Upper lobe of left lung (tissue), 6 donors: ENCODE data around the gene DIP2A. TPM values are rescaled to one million over a fixed set of nuclear protein-coding genes. Genes with fewer than 3 reads are reported as not detected.

Experiments used
- ATAC-seq, 2 donors: fragments of 200-7000 bp; cut with Tn5 transposase; one replicate each; pipeline ENCODE4 v1.9.1; 2022; ENCODE audit warnings: mild to moderate bottlenecking in 2 of 2, moderate library complexity in 2 of 2; ENCODE audit not compliant: low FRiP score in 2 of 2
- DNase-seq, 2 donors: peaks; one replicate each; pipeline ENCODE4 v3.0.0-alpha.2; 2019 to 2020
- H3K27ac ChIP-seq, 4 donors: fragments of 200-600 bp; sonication (generic); one replicate each; pipeline ENCODE4 v1.5.1; 2016 to 2019
- H3K27me3 ChIP-seq, 4 donors: fragments of 200-600 bp; sonication (generic); one replicate each; pipeline ENCODE4 v1.5.1; 2017 to 2019
- H3K36me3 ChIP-seq, 4 donors: fragments of 200-600 bp; sonication (generic); one replicate each; pipeline ENCODE4 v1.5.1; 2016 to 2019
- H3K4me1 ChIP-seq, 4 donors: fragments of 200-600 bp; sonication (generic); one replicate each; pipeline ENCODE4 v1.5.1; 2018 to 2019
- H3K4me3 ChIP-seq, 4 donors: fragments of 200-600 bp; sonication (generic); one replicate each; pipeline ENCODE4 v1.5.1; 2017 to 2019; ENCODE audit warnings: mild to moderate bottlenecking in 2 of 4, moderate library complexity in 1 of 4
- H3K9me3 ChIP-seq, 4 donors: fragments of 200-600 bp; sonication (generic); one replicate each; pipeline ENCODE4 v1.5.1; 2018 to 2019
- EP300 ChIP-seq, 4 donors: sonication (generic); formaldehyde crosslinking; IDR thresholded peaks; one replicate each; pipeline ENCODE4 v1.5.1; 2017; ENCODE audit warnings: antibody characterized with exemption in 4 of 4, control low read depth in 2 of 4
- POLR2A ChIP-seq, 4 donors: fragments of 450-650 bp; IDR thresholded peaks; one replicate each; pipeline ENCODE4 v1.5.1; 2016 to 2017; ENCODE audit warnings: antibody characterized with exemption in 4 of 4, mild to moderate bottlenecking in 2 of 4
- POLR2AphosphoS5 ChIP-seq, 2 donors: sonication (generic); formaldehyde crosslinking; IDR thresholded peaks; one replicate each; pipeline ENCODE4 v1.5.1; 2017; ENCODE audit warnings: antibody characterized with exemption in 2 of 2
- WGBS, 2 donors: methylation state at CpG; one replicate each; pipeline ENCODE4 v1.1.5; 2017 to 2018; 5-methylcytosine and 5-hydroxymethylcytosine counted together
- total RNA-seq, 6 donors: library from RNA; depleted of rRNA in 4 of 6; stranded (reverse); fragments of >200 nt in 4 of 6; gene quantifications; one replicate each; pipeline versions ENCODE4 v1.1.0 to v1.2.1, GENCODE V29; 2016 to 2021
- TF ChIP-seq, protein P1 (sequence below), 6 experiments: fragments of 450-650 bp in 4 of 6; fragments of 200-600 bp in 2 of 6; sonication (generic) in 2 of 6; IDR thresholded peaks; one replicate each; pipeline ENCODE4 v1.5.1; 2016 to 2019; ENCODE audit warnings: antibody characterized with exemption in 6 of 6
- donor health status: DM: no; HTN: no; CAD: no; lungs with moderate emphysema.
- donor health status: DM: no; HTN: yes; CAD: no; lungs with severe emphysema.

DIP2A gene
- total RNA-seq, 6 donors from 2014 or later, result 22.6 to 144 (median 43.0) TPM

DNA sequence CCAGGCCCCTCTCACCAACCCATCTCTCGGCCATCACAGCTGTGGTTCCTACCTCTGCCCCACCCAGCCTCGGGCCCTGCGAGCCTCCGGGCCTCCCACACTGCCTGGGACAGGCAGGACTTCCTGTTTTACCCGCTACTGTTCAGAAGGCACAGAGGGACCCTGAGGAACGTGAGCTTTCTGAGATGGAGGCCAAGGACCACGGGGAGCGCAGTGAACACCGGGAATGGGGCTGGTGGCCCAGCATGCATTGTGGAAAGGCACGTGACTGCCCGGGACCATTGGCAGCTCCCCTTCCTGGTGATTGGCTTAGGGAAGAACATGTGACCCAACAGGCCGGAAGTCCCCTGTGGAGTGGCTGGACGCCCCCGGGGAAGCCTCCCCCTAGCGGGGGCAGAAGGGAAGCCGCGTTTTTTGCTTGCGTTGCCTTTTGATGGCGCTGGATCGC lies 139.2 kb downstream of the DIP2A start:
- 90 to 91% methylated on average over 19 to 20 of the region's 20 CpGs for WGBS, 2 donors
- Histone ChIP-seq H3K4me1 (peaks cover 5 to 9% (median 6%) of the 10 kb centered on the region in 4 donors), H3K36me3 (no peaks in the 10 kb centered on the region), H3K27me3 (no peaks in the 10 kb centered on the region), H3K4me3 (no peak overlapping the region), H3K9me3 (peaks cover 0 to 14% (median 11%) of the 10 kb centered on the region in 4 donors), H3K27ac (no peak overlapping the region)
- peak in 1 of 2 donors; percentile 66 for DNase-seq
- no peak for ATAC-seq
- TF ChIP-seq POLR2A (IDR thresholded peaks at IDR 0.05), result no peak
- TF ChIP-seq POLR2AphosphoS5 (IDR thresholded peaks at IDR 0.05), result no peak

DNA sequence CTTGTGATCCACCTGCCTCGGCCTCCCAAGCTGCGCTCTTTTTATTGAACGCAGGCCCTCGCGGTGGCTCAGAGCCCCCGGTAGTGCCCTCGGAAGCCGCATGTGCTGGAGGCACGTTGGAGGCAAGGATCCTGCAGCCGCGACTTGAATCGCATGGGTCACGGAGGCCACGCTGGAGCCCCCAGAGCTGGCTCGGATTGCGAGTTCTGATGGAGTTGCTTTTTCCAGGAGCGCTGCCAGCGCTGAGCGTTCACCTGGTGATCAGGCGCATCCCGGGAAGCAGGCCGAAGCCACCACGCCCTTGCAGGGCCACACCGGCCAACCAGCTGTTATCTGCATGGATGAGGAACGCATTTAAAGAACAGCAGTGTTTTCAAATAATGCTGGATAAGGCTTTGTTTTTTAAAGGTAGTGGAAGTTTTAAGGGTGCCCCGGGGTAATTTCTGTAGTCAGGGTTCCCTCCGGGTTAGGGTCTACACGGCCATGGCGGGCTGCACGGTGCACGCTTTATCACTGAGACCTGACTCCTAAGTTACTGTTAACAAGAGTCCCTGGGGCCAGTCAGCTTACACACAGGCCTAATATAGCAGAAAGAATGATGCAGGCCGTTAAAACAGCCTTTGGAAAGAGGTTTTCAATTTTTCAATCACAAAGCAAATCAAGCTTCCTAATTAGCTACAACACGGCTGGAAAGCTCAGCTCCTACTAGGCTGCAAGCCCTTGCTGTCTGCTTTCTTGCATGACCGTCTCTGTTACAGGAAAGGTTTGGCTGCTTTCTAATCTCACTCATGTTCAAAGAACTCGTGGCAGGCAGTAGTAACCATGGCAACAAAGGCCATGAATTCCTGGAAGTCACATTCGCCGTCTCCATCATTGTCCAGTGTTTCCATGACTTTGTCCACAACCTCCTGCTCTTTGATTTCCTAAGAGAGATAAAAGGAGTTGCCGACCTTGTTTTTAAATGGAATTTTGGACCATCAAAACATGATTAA lies 140.2 kb downstream of the DIP2A start:
- TF ChIP-seq POLR2AphosphoS5 (IDR thresholded peaks at IDR 0.05) (no peak), POLR2A (IDR thresholded peaks at IDR 0.05) (no peak), EP300 (IDR thresholded peaks at IDR 0.05) (no peak)
- TF ChIP-seq, protein P1, sequence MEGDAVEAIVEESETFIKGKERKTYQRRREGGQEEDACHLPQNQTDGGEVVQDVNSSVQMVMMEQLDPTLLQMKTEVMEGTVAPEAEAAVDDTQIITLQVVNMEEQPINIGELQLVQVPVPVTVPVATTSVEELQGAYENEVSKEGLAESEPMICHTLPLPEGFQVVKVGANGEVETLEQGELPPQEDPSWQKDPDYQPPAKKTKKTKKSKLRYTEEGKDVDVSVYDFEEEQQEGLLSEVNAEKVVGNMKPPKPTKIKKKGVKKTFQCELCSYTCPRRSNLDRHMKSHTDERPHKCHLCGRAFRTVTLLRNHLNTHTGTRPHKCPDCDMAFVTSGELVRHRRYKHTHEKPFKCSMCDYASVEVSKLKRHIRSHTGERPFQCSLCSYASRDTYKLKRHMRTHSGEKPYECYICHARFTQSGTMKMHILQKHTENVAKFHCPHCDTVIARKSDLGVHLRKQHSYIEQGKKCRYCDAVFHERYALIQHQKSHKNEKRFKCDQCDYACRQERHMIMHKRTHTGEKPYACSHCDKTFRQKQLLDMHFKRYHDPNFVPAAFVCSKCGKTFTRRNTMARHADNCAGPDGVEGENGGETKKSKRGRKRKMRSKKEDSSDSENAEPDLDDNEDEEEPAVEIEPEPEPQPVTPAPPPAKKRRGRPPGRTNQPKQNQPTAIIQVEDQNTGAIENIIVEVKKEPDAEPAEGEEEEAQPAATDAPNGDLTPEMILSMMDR (IDR thresholded peaks at IDR 0.05), result no peak
- DNase-seq, result peak in 1 of 2 donors; percentile 61
- Histone ChIP-seq H3K27ac (no peak overlapping the region), H3K4me3 (no peak overlapping the region), H3K4me1 (peaks cover 5 to 9% (median 6%) of the 10 kb centered on the region in 4 donors), H3K36me3 (no peaks in the 10 kb centered on the region), H3K9me3 (peaks cover 0 to 11% (median 9%) of the 10 kb centered on the region in 4 donors), H3K27me3 (no peaks in the 10 kb centered on the region)
- 64 to 81% methylated on average over 23 to 38 of the region's 38 CpGs for WGBS, 2 donors
- ATAC-seq, result peak in 1 of 2 donors; percentile 57

DNA sequence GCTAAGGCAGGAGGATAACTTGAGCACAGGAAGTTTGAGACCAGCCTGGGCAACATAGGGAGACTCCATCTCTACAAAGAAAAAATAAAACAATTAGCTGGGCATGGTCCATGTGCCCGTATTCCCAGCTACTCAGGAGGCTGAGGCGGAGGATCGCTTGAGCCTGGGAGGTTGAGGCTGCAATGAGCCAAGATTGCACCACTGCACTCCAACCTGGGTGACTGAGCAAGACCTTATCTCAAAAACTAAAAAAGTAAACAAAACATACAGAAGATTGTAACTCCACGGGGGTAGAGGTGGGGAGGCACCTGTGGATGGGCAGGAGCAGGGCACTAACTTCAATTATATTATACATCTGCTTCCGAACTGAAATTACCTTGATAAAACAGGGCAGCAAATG lies 141.6 kb downstream of the DIP2A start:
- DNase-seq (no peak), ATAC-seq (no peak)
- H3K27ac ChIP-seq, result no peak overlapping the region
- no peak for TF ChIP-seq EP300 (IDR thresholded peaks at IDR 0.05)
- no peak for TF ChIP-seq POLR2AphosphoS5 (IDR thresholded peaks at IDR 0.05)
- TF ChIP-seq POLR2A (IDR thresholded peaks at IDR 0.05), result no peak
- TF ChIP-seq, protein P1 (IDR thresholded peaks at IDR 0.05), result no peak
- WGBS, 2 donors, result 70 to 76% methylated on average over 5 of the region's 5 CpGs
- no peak overlapping the region for H3K4me3 ChIP-seq
- H3K27me3 ChIP-seq, result no peaks in the 10 kb centered on the region
- H3K9me3 ChIP-seq, result no peaks in the 10 kb centered on the region
- no peaks in the 10 kb centered on the region for H3K36me3 ChIP-seq
- peaks cover 5 to 14% (median 11%) of the 10 kb centered on the region in 4 donors for H3K4me1 ChIP-seq

DNA sequence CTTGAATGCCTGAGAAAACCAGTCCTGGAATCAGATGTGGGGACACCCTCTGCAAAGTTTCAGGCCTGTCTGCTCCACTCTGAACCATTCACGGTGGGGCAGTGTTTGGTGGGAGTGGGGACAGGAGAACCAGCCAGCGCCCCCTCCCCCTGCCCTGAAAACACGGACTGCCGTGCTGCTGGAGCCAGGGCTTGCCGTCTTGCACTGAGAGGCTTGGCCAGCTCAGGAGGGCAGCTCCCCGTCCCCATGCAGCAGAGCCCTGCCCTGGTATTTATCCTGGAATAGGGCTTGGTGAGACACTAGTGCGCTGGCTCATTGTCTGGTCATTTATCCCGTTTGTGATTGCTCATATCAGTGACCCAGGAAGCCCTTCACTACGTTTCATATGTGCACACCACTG lies 142.3 kb downstream of the DIP2A start:
- H3K27me3 ChIP-seq, result no peaks in the 10 kb centered on the region
- no peaks in the 10 kb centered on the region for H3K9me3 ChIP-seq
- TF ChIP-seq POLR2A (IDR thresholded peaks at IDR 0.05) (no peak), EP300 (IDR thresholded peaks at IDR 0.05) (no peak), POLR2AphosphoS5 (IDR thresholded peaks at IDR 0.05) (no peak)
- TF ChIP-seq, protein P1 (IDR thresholded peaks at IDR 0.05), result no peak
- H3K4me1 ChIP-seq, result peaks cover 5 to 20% (median 16%) of the 10 kb centered on the region in 4 donors
- no peak overlapping the region for H3K27ac ChIP-seq
- no peak overlapping the region for H3K4me3 ChIP-seq
- DNase-seq (no peak), ATAC-seq (no peak)
- H3K36me3 ChIP-seq, result no peaks in the 10 kb centered on the region
- 75 to 86% methylated on average over 8 to 9 of the region's 9 CpGs for WGBS, 2 donors

DNA sequence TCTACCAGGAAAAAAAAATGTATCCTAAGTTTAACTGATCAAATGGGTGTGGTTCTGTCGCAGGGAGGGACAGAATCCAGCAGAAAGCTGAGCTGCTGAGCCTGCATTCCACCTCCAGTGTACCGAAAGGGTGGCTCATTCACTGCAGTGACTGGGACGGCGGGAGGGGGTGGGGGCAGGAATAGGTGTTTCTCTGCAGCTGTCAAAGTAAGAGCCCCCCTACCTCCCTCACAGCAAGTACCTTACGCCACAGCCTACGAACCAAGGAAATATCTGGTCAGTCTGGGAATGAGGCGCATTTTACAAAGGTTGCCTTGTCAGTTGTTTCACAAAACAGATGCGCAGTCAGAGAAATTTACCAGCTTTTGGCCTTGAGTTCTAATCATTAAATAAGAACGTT lies 144.5 kb downstream of the DIP2A start:
- no peak for DNase-seq
- 41 to 47% methylated on average over 8 to 9 of the region's 9 CpGs for WGBS, 2 donors
- TF ChIP-seq POLR2AphosphoS5 (IDR thresholded peaks at IDR 0.05) (no peak), POLR2A (IDR thresholded peaks at IDR 0.05) (no peak), EP300 (IDR thresholded peaks at IDR 0.05) (no peak)
- TF ChIP-seq, protein P1 (IDR thresholded peaks at IDR 0.05), result no peak

More for the DNA sequence above, 144.5 kb downstream of the DIP2A start:
- Histone ChIP-seq H3K4me1 (peaks cover 10 to 29% (median 23%) of the 10 kb centered on the region in 4 donors), H3K27ac (no peak overlapping the region), H3K36me3 (no peaks in the 10 kb centered on the region), H3K9me3 (no peaks in the 10 kb centered on the region), H3K27me3 (no peaks in the 10 kb centered on the region), H3K4me3 (no peak overlapping the region)
- ATAC-seq, result no peak
